ENCODE measurements around the gene GOLGA6D.
"Not testable (repeated sequence)": the region's sequence is repeated elsewhere in the genome, so short reads cannot be mapped to it uniquely, and the experiment has no call there.

DNA sequence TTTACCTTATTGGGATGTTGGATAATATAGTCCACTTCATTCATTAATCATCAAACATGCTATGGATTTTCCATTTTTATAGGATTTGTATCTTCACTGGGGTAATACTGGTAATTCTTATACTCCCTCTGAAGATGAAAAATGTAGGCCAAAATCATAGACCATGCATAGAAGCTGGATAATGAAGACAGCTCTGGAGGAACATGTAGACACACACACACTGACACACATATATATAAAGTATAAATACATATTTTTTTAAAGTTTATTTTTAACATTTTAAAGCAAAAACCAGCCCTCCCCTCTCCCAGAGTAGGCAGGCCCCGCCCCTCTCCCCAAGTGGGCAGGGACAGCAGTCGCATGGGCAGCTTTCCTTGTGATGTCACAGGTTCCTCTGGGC, 24.6 kb upstream of the GOLGA6D start, which contains the start of gene GOLGA6C:
- TF ChIP-seq, protein P1, sequence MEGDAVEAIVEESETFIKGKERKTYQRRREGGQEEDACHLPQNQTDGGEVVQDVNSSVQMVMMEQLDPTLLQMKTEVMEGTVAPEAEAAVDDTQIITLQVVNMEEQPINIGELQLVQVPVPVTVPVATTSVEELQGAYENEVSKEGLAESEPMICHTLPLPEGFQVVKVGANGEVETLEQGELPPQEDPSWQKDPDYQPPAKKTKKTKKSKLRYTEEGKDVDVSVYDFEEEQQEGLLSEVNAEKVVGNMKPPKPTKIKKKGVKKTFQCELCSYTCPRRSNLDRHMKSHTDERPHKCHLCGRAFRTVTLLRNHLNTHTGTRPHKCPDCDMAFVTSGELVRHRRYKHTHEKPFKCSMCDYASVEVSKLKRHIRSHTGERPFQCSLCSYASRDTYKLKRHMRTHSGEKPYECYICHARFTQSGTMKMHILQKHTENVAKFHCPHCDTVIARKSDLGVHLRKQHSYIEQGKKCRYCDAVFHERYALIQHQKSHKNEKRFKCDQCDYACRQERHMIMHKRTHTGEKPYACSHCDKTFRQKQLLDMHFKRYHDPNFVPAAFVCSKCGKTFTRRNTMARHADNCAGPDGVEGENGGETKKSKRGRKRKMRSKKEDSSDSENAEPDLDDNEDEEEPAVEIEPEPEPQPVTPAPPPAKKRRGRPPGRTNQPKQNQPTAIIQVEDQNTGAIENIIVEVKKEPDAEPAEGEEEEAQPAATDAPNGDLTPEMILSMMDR (IDR thresholded peaks at IDR 0.05): not testable (repeated sequence)
- TF ChIP-seq, protein P2, sequence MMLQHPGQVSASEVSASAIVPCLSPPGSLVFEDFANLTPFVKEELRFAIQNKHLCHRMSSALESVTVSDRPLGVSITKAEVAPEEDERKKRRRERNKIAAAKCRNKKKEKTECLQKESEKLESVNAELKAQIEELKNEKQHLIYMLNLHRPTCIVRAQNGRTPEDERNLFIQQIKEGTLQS (CRISPR knock-in tag; conservative IDR thresholded peaks at IDR 0.05): not testable (repeated sequence)
- TF ChIP-seq ZNF232 (CRISPR knock-in tag; IDR thresholded peaks at IDR 0.05); CBFB (CRISPR knock-in tag; IDR thresholded peaks at IDR 0.05; ENCODE audit: low read depth); KAT7 (CRISPR knock-in tag; IDR thresholded peaks at IDR 0.05; ENCODE audit: borderline replicate concordance); JUN (CRISPR knock-in tag; IDR thresholded peaks at IDR 0.05); HMGA2 (CRISPR knock-in tag; IDR thresholded peaks at IDR 0.05): not testable (repeated sequence)
